Gastrocnemius medialis (tissue), 4 donors: ENCODE data around the gene C1QTNF1. TPM values are rescaled to one million over a fixed set of nuclear protein-coding genes. Genes with fewer than 3 reads are reported as not detected.

Source experiments
- ATAC-seq, 2 donors: fragments of 150-250 bp; one replicate each; pipeline ENCODE4 v1.9.1; 2016
- DNase-seq, 2 donors: peaks; one replicate each; pipeline ENCODE4 v3.0.0-alpha.2; 2019
- H3K27ac ChIP-seq, 4 donors: fragments of 200-600 bp; sonication (generic); 1 replicate in 1 of 4; 2 replicates in 3 of 4; pipeline ENCODE4 v1.5.1; 2016 to 2018; ENCODE audit warnings: mild to moderate bottlenecking in 2 of 4, moderate library complexity in 1 of 4
- H3K27me3 ChIP-seq, 3 donors: fragments of 200-600 bp; sonication (generic) in 2 of 3; 1 replicate in 1 of 3; 2 replicates in 2 of 3; pipeline versions ENCODE4 v1.5.1 to v1.6.0; 2016 to 2019; ENCODE audit warnings: mild to moderate bottlenecking in 1 of 3, moderate library complexity in 1 of 3
- H3K36me3 ChIP-seq, 2 donors: fragments of 200-600 bp; sonication (generic) in 1 of 2; one replicate each; pipeline ENCODE4 v1.5.1; 2017 to 2018
- H3K4me1 ChIP-seq, 2 donors: fragments of 200-600 bp; sonication (generic) in 1 of 2; one replicate each; pipeline ENCODE4 v1.5.1; 2016 to 2017; ENCODE audit warnings: mild to moderate bottlenecking in 2 of 2
- H3K4me3 ChIP-seq, 4 donors: fragments of 200-600 bp; sonication (generic) in 3 of 4; 1 replicate in 1 of 4; 2 replicates in 3 of 4; pipeline ENCODE4 v1.5.1; 2016 to 2019; ENCODE audit warnings: mild to moderate bottlenecking in 2 of 4
- H3K9me3 ChIP-seq, 3 donors: fragments of 200-600 bp; sonication (generic) in 2 of 3; 1 replicate in 1 of 3; 2 replicates in 2 of 3; pipeline ENCODE4 v1.5.1; 2016 to 2019
- CTCF ChIP-seq, 5 experiments: fragments of 450-650 bp in 3 of 5; fragments of 200-600 bp in 2 of 5; sonication (generic) in 2 of 5; IDR thresholded peaks in 4 of 5; conservative IDR thresholded peaks in 1 of 5; 1 replicate in 4 of 5; 2 replicates in 1 of 5; pipeline ENCODE4 v1.5.1; 2016 to 2019; ENCODE audit warnings: antibody characterized with exemption in 5 of 5, mild to moderate bottlenecking in 3 of 5, moderate library complexity in 3 of 5
- POLR2A ChIP-seq, 2 donors: fragments of 450-650 bp; IDR thresholded peaks; one replicate each; pipeline ENCODE4 v1.6.1; 2017; ENCODE audit warnings: antibody characterized with exemption in 2 of 2, mild to moderate bottlenecking in 2 of 2, moderate library complexity in 2 of 2
- in situ Hi-C, 4 donors: fragments of 200-750 bp; cut with MboI; loops; one replicate each; pipeline versions ENCODE4 v1.15.0 to v1.8.0; 2017; ENCODE audit warnings: low sequenced_read_pairs in 4 of 4
- intact Hi-C: fragments of 100-400 bp; cut with DNase I; formaldehyde crosslinking; loops from one replicate; pipeline ENCODE4 v1.15.1; 2023; ENCODE audit warnings: low total_unique reads
- total RNA-seq, 4 donors: library from RNA; depleted of rRNA; stranded (reverse); fragments of >200 nt; gene quantifications; one replicate each; pipeline versions ENCODE4 v1.1.0 to v1.2.3, GENCODE V29; 2016

C1QTNF1 gene
- total RNA-seq, 4 donors from 2014 or later, result 11.1 to 38.6 (median 21.2) TPM

- peaks cover 0 to 27% of the 10 kb centered on the region in 2 donors for H3K36me3 ChIP-seq
- DNase-seq, result no peak
- no peak overlapping the region for H3K4me3 ChIP-seq
- ATAC-seq, result no peak
- peaks cover 6 to 22% of the 10 kb centered on the region in 2 donors for H3K4me1 ChIP-seq
- H3K27ac ChIP-seq, result peak overlapping the region in 3 of 4 donors; percentile 5 to 51 (median 20)
- no peaks in the 10 kb centered on the region for H3K27me3 ChIP-seq
- intact Hi-C loops (no loop called here), in situ Hi-C loops (no loop called here)
- TF ChIP-seq CTCF (IDR thresholded peaks at IDR 0.05 in 4 of 5, conservative IDR thresholded peaks at IDR 0.05 in 1 of 5) (no peak), POLR2A (IDR thresholded peaks at IDR 0.05) (no peak)
- H3K9me3 ChIP-seq, result no peaks in the 10 kb centered on the region
Measured at GRCh38 chr17:78990349-78991016, 33.5 kb upstream of the C1QTNF1 start.

- no peaks in the 10 kb centered on the region for H3K27me3 ChIP-seq
- DNase-seq, result no peak
- H3K36me3 ChIP-seq, result peaks cover 0 to 27% of the 10 kb centered on the region in 2 donors
- in situ Hi-C loops, result no loop called here
- H3K4me3 ChIP-seq, result no peak overlapping the region
- ATAC-seq, result no peak
- H3K27ac ChIP-seq, result peak overlapping the region in 3 of 4 donors; percentile 5 to 51 (median 20)
- no peaks in the 10 kb centered on the region for H3K9me3 ChIP-seq
- TF ChIP-seq POLR2A (IDR thresholded peaks at IDR 0.05) (no peak), CTCF (IDR thresholded peaks at IDR 0.05 in 4 of 5, conservative IDR thresholded peaks at IDR 0.05 in 1 of 5) (no peak)
- intact Hi-C loops, result no loop called here
- H3K4me1 ChIP-seq, result peaks cover 13 to 22% of the 10 kb centered on the region in 2 donors
Measured at GRCh38 chr17:78991017-78991738, 32.8 kb upstream of the C1QTNF1 start.

- H3K4me3 ChIP-seq, result no peak overlapping the region
- ATAC-seq (no peak), DNase-seq (peak in 1 of 2 donors; percentile 4)
- no peak overlapping the region for H3K27ac ChIP-seq
- H3K4me1 ChIP-seq, result peaks cover 17 to 22% of the 10 kb centered on the region in 2 donors
- TF ChIP-seq CTCF (IDR thresholded peaks at IDR 0.05 in 4 of 5, conservative IDR thresholded peaks at IDR 0.05 in 1 of 5) (no peak), POLR2A (IDR thresholded peaks at IDR 0.05) (no peak)
- in situ Hi-C loops, result no loop called here
- H3K27me3 ChIP-seq, result no peaks in the 10 kb centered on the region
- intact Hi-C loops, result no loop called here
- H3K9me3 ChIP-seq, result no peaks in the 10 kb centered on the region
- H3K36me3 ChIP-seq, result peaks cover 0 to 33% of the 10 kb centered on the region in 2 donors
Measured at GRCh38 chr17:78991906-78992532, 31.9 kb upstream of the C1QTNF1 start.

- TF ChIP-seq CTCF (IDR thresholded peaks at IDR 0.05 in 4 of 5, conservative IDR thresholded peaks at IDR 0.05 in 1 of 5) (no peak), POLR2A (IDR thresholded peaks at IDR 0.05) (no peak)
- in situ Hi-C loops (no loop called here), intact Hi-C loops (no loop called here)
- H3K36me3 ChIP-seq, result peaks cover 0 to 38% of the 10 kb centered on the region in 2 donors
- no peaks in the 10 kb centered on the region for H3K27me3 ChIP-seq
- H3K4me3 ChIP-seq, result no peak overlapping the region
- no peak for ATAC-seq
- DNase-seq, result peak in 1 of 2 donors; percentile 5
- H3K27ac ChIP-seq, result no peak overlapping the region
- peaks cover 14 to 19% of the 10 kb centered on the region in 2 donors for H3K4me1 ChIP-seq
- no peaks in the 10 kb centered on the region for H3K9me3 ChIP-seq
Measured at GRCh38 chr17:78992542-78993212, 31.3 kb upstream of the C1QTNF1 start.
